Stimulated activated CD4-positive, alpha-beta T cell treated with anti-CD3 and anti-CD28 coated beads, Interleukin-1b, Interleukin-23, amount 100 ng/mL, for 1 hour (primary cell): ENCODE results near the gene STAG3.

Experiments used
- DNase-seq, 2 donors: peaks; one replicate each; pipeline ENCODE4 v3.0.0-alpha.2; 2020; ENCODE audit warnings: low read depth in 2 of 2

STAG3 gene

DNA sequence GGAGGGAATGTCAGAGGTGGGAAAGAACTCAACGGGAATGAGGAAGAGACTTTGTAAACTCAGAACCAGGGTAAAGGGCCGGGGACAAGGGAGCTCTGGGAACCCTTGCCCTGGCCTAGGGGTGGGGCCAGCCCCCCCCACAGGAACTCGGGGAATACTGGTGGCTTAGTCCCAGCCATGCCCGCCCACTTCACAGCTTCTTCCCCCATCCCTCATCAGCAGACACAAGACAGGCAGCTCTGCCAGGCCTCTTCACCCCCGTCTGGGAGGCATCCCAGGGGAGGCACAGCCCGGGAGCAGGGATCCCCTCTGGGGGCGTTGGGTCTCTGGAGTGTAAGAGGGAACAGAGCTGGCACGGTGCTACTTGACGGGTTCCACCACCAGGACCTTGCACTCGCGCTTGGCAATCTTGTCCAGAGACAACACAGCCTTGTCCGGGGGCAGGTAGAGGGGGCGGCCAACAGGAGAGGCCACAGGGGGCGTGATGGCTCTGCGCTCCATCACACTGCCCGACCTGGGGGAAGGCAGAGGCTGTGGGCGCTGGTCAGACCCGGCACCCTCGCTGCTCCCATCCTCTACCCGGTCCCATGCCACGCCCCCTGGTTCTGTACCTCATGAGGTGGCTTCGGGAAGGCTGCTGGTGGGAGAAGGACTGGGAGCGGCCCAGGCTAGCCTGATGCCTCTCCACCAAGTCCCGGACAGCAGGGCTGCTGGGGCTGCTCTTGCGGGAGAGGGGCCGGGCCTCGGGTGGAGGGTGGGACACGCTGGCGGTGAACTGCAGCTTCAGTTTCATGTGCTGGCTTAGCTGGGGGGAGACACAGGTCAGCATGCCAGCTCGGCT is 22.8 kb upstream of the STAG3 start:
- no peak for DNase-seq

- no peak for DNase-seq
Measured at GRCh38 chr7:100155553-100156317, 22.0 kb upstream of the STAG3 start.

DNA sequence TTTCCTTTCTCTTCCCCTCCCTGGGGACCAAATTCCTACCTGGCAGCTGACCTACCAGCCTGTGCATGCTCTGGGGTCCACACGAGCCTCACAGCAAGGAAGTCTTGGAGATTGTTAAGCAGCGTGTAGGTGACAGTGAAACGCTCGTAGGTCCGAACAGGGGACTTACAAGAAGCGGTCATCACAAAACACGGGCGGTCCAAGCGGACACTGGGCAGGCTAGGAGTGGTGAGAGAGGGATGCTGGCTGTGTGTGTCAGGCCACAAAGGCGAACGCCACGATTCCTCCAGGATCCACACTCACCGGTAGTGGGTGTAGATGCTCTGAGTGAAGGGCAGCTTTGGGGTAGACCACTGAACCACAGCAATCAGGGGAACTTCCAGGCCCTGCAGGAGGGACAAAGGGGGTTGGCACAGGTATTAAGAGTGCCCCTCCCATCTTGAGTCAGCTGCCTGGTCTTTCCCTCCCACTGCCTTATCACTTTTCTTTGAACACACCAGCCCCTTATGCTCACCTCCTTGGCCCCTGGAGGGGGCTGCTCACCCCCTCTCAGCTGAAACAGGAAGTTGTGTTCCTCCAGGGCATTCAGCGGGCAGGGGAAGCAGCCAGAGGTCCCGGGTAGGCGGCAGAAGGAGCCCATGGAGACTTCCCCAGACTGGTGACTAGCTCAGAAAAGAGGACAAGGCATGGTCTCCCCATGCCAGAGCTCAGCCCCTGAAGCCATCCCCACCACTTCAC is 21.2 kb upstream of the STAG3 start:
- no peak for DNase-seq

GRCh38 chr7:100157069-100157333 is 20.7 kb upstream of the STAG3 start:
- DNase-seq, result no peak

DNA sequence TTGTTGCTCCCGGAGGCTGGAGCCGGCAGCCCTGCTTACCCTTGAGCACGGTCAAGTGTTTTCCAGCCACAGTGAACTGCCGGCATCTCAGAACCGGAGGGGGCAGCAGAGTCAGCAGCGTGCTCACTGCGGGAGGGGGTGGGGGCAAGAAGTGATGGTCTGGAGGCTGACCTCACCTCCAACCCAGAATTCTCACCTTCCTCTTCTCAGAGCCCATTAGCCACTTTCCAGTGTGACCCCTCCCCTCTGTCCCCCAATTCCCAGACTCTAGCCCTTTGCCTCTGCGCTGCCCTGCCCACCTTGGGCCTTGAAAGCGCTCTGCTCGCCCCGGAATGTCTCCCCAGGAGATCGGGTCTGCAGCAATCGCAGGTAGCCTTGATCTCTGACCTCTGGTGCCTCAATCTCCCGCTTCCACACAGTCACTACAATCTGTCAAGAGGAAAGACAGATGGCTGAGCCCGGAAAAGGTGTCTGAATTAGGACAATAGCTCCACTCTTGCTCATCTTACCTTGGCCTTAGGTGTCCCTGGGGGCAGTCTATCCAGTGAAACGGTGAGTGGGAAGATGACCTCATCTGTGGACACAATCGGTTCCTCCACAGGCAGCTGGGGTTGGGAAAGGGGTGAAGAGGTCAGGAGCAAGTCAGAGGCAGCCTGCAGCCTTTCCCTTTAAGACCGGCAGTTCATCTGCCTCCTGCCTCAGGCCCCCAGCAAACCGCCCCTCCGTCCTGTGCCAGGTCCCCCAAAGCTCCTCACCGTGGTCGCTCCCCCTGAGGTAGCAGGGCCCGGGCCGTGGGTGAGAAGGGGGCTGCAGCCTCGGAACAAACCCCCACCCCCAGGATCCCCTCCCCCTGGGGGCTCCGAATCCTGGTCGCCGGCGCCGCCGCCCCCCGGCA is 20.1 kb upstream of the STAG3 start:
- DNase-seq, result no peak

DNA sequence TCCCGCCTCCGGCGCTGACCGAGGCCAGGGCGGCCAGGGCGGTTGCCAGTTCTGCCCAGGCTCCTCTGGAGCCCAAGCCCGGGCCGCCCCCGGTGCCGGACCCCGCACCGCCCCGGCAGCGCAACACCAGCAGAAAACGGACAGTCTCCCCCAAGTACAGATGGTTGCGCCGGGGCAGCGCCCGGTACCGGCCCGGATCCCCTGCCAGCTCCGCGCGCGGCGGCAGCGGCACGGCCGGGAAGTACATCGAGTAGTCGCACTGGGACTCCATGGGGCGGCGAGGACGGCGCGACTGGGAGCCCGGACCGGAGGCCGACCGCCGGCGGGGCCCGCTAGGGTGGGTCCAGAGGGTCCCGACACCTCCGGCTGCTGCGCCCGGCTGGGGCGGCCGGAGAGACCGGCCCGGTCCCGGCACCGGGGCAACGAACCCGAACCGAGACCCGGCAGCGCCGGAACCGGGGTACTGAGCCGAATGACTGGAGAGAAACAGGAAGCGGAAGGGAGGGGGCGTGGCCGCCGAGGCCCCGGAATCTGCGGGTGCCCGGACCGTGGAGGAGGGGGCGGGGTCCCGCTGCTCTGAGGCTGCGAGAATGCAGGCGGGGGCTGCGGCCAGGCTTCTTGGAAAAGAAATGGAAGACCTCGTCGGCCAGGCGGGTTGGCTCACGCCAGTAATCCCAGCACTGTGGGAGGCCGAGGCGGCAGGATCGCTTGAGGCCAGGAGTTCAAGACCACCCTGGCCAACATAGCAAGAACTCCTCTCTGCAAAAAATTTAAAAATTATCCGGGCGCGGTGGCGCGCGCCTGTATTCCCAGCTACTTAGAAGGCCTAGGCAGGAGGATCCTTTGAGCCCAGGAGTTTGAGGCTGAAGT is 19.3 kb upstream of the STAG3 start, which contains the start of gene TRAPPC14:
TRAPPC14 (minus strand) TSS at position 495 of the 870 bp plus-strand sequence; CDS start at position 271, 224 bp downstream.
- DNase-seq, result peak; percentile 71 to 89

GRCh38 chr7:100159099-100159623 is 18.6 kb upstream of the STAG3 start:
- no peak for DNase-seq

GRCh38 chr7:100160067-100160466 is 17.7 kb upstream of the STAG3 start:
- DNase-seq, result no peak

GRCh38 chr7:100163006-100163531 is 14.6 kb upstream of the STAG3 start:
- no peak for DNase-seq

- no peak for DNase-seq
Measured at GRCh38 chr7:100163871-100164270, 13.8 kb upstream of the STAG3 start.

DNA sequence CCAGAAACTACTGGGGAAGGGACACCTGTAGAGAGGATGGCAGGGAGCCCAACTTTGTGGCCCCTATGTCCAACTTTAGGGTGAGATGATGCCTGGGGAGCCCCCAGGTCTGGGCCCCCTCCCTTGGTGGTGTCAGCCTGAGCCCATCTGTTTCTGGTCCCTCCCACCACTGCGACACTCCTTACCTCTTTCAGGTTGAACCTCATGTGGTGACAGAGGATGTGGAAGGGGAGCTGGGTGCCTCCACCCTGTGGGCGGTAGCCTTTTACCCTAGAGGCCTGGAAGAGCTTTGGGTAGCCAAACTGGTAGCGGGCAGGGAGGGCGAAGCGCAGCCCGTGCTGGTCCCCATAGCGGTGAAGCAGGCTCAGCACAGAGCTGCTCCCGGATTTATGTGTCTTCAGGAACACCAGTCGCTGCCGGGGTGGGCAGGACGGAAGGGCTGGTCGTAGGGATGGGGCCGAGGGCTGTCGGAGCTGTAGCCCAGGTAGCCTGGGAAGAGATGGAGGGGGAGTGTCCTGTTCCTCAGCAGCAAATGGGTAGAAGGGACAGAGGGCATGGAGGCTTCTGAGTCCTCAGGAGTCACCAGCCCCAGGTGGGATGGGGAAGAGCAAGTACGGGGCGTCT is 11.3 kb upstream of the STAG3 start:
- no peak for DNase-seq

GRCh38 chr7:100166970-100167911 is 10.5 kb upstream of the STAG3 start:
- no peak for DNase-seq

DNA sequence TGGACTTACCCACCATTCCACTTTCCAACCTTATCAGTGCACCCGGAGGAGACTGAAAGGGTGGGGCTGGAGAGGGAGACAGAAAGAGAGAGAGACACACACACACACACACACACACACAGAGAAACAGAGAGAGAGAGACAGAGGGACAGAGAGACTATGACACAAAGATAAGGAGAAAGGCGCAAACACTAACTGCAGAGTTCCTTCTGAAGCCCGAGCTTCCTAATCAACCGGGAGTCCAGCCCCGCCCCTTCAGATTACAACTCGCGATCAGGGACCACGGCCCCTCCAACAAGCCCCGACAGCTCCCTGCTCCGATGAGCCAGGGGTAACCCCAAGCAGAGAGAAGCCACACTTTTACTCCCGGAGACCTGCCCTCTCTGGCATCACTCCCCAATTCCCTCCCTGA is 9.8 kb upstream of the STAG3 start:
- no peak for DNase-seq

- DNase-seq, result no peak
Measured at GRCh38 chr7:100169147-100169850, 8.4 kb upstream of the STAG3 start.

DNA sequence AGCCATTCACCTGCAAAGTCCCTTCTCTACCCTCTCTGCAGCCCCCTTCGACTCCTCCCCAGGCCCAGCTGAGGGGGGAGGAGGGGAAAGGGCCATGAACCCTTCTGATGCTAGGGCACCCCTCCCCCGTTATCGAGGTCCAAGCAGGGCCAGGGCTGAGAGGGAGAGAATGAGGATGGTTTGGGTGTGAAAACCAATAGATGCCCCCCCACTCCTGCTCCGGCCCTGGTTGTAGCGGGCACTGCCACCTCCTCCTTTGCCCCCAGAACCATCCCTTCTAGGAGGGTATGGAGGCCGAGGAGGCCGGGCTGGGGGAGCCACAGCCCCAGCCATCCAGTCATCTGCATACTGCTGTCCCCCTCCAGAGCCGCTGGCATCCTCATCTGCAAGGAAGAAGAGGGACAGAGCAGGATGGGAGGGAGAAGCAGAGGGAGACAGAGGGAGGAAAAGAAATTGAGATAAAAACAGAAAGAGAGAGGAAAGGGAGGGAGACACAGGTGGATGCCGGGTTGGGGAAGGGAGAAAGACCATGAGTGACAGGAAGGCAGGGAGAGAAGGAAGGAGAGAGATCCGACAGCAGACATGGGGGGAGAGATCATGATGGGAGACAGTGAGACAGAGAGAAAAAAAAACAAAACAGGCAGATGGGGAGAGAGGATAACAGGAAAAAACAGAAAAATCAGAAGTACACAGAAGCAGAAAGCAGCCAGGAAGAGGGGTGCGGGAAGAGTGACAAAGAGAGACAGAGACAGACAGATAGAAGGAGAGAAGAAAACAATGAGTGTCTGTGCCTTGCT is 7.4 kb upstream of the STAG3 start:
- no peak for DNase-seq

- no peak for DNase-seq
Measured at GRCh38 chr7:100171087-100171681, 6.5 kb upstream of the STAG3 start.
